A549 (cell line): ENCODE results near the gene FBH1. TPM values are rescaled to one million over a fixed set of nuclear protein-coding genes. Genes with fewer than 3 reads are reported as not detected.
"Not testable (repeated sequence)": the region's sequence is repeated elsewhere in the genome, so short reads cannot be mapped to it uniquely, and the experiment has no call there.

ENCODE experiments used
- ATAC-seq, 2 experiments: fragments of 200-7000 bp in 1 of 2; fragments of >200 bp in 1 of 2; cut with Nextera tagmentation in 1 of 2; cut with Tn5 transposase in 1 of 2; 3 replicates each; pipeline versions ENCODE4 v1.8.0 to v1.9.1; 2018 to 2020; ENCODE audit warnings: mild to moderate bottlenecking in 1 of 2, moderate library complexity in 1 of 2
- CTCF ChIA-PET: fragments of 300-600 bp; sonication (Branson Sonifier 250); formaldehyde crosslinking; extraction: SDS; loops from one replicate; lab custom pipeline; 2021; ENCODE audit warnings: antibody characterized with exemption, inconsistent platforms; lab: Yijun Ruan, JAX
- POLR2A ChIA-PET: fragments of 350-600 bp; formaldehyde crosslinking; extraction: SDS; loops from one replicate; lab custom pipeline; 2021; ENCODE audit warnings: antibody characterized with exemption, inconsistent platforms; lab: Yijun Ruan, JAX
- DNase-seq, 2 experiments: peaks; one replicate each; pipeline versions ENCODE4 v3.0.0 to v3.0.0-alpha.2; 2011 to 2016; ENCODE audit warnings: low read depth in 1 of 2, low spot score in 1 of 2
- FAIRE-seq: peaks from 2 replicates; lab custom pipeline; 2011; peaks lifted over from hg19 to GRCh38; lab: Jason Lieb, UNC
- H3K27ac ChIP-seq, 2 experiments: fragments of >200 bp; sonication (Bioruptor Twin); formaldehyde crosslinking; 3 replicates each; pipeline ENCODE4 v1.5.1; 2016 to 2017
- H3K4me1 ChIP-seq: fragments of >200 bp; sonication (Bioruptor Twin); formaldehyde crosslinking; 3 replicates; pipeline ENCODE4 v1.6.1; 2016
- H3K4me2 ChIP-seq: fragments of >200 bp; sonication (Bioruptor Twin); formaldehyde crosslinking; 3 replicates; pipeline ENCODE4 v1.6.1; 2016
- H3K4me3 ChIP-seq: fragments of >200 bp; sonication (Bioruptor Twin); formaldehyde crosslinking; 3 replicates; pipeline ENCODE4 v1.5.1; 2016
- H3K9me3 ChIP-seq: fragments of >200 bp; sonication (Bioruptor Twin); formaldehyde crosslinking; 3 replicates; pipeline ENCODE4 v1.6.1; 2016
- CEBPB ChIP-seq, 2 experiments: fragments of >200 bp in 1 of 2; sonication (Bioruptor Twin) in 1 of 2; formaldehyde crosslinking in 1 of 2; IDR thresholded peaks; 2 replicates each; pipeline ENCODE4 v1.6.1; 2012 to 2016
- EHF ChIP-seq: fragments of 250-450 bp; sonication (Bioruptor Pico); IDR thresholded peaks from 2 replicates; pipeline ENCODE4 v1.5.0; 2020; ENCODE audit warnings: mild to moderate bottlenecking
- ESRRA ChIP-seq: fragments of 150-350 bp; IDR thresholded peaks from 2 replicates; pipeline ENCODE4 v1.6.1; 2014; ENCODE audit warnings: mild to moderate bottlenecking, low read length, borderline replicate concordance
- HES2 ChIP-seq: fragments of >200 bp; sonication (Bioruptor Twin); formaldehyde crosslinking; IDR thresholded peaks from 2 replicates; pipeline ENCODE4 v1.6.1; 2016
- HOXB13 ChIP-seq: fragments of 250-450 bp; sonication (Bioruptor Pico); IDR thresholded peaks from 2 replicates; pipeline ENCODE4 v1.5.0; 2020; ENCODE audit warnings: low read depth, mild to moderate bottlenecking, moderate library complexity
- HOXB5 ChIP-seq: fragments of 250-450 bp; sonication (Bioruptor Pico); IDR thresholded peaks from 2 replicates; pipeline ENCODE4 v1.5.0; 2020; ENCODE audit warnings: mild to moderate bottlenecking, moderate library complexity
- JUNB ChIP-seq: fragments of >200 bp; sonication (Bioruptor Twin); formaldehyde crosslinking; IDR thresholded peaks from 2 replicates; pipeline ENCODE4 v1.6.1; 2016
- MAZ ChIP-seq: fragments of 150-350 bp; IDR thresholded peaks from 2 replicates; pipeline ENCODE4 v1.6.1; 2014; ENCODE audit warnings: antibody characterized with exemption, low read depth, low read length, borderline replicate concordance
- ZC3H11A ChIP-seq: fragments of 450-650 bp; IDR thresholded peaks from 2 replicates; pipeline ENCODE4 v1.6.1; 2014; ENCODE audit warnings: antibody characterized with exemption, mild to moderate bottlenecking
- WGBS: methylation state at CpG from one replicate; pipeline ENCODE4 v1.1.6; 2017; ENCODE audit errors: missing lambda C conversion rate; 5-methylcytosine and 5-hydroxymethylcytosine counted together
- polyA plus RNA-seq, 4 experiments: library from polyadenylated mRNA; depleted of rRNA in 3 of 4; stranded (reverse); fragments of >200 nt; fragmentation: RNase III in 1 of 4; extraction: RNeasy Plus Mini Kit Qiagen cat#74134 plus additional on column Dnase treatment in 1 of 4; gene quantifications; 2 replicates in 3 of 4; 3 replicates in 1 of 4; pipeline ENCODE4 v1.2.3, GENCODE V29; 2011 to 2017
- TF ChIP-seq, protein P1 (sequence below): fragments of 250-450 bp; sonication (Bioruptor Pico); IDR thresholded peaks from 2 replicates; pipeline ENCODE4 v1.5.0; 2020; ENCODE audit warnings: low read depth, mild to moderate bottlenecking, moderate library complexity
- TF ChIP-seq, protein P2 (sequence below): fragments of 250-450 bp; sonication (Bioruptor Pico); IDR thresholded peaks from 2 replicates; pipeline ENCODE4 v1.5.0; 2021; ENCODE audit warnings: mild to moderate bottlenecking, moderate library complexity, borderline replicate concordance
- TF ChIP-seq, protein P3 (sequence below): IDR thresholded peaks from 2 replicates; pipeline ENCODE4 v1.6.1; 2012

FBH1 gene
- polyA plus RNA-seq, 2 of the 4 experiments (the other 2 are of a cell fraction) = 43.9 to 56.5 TPM

DNA sequence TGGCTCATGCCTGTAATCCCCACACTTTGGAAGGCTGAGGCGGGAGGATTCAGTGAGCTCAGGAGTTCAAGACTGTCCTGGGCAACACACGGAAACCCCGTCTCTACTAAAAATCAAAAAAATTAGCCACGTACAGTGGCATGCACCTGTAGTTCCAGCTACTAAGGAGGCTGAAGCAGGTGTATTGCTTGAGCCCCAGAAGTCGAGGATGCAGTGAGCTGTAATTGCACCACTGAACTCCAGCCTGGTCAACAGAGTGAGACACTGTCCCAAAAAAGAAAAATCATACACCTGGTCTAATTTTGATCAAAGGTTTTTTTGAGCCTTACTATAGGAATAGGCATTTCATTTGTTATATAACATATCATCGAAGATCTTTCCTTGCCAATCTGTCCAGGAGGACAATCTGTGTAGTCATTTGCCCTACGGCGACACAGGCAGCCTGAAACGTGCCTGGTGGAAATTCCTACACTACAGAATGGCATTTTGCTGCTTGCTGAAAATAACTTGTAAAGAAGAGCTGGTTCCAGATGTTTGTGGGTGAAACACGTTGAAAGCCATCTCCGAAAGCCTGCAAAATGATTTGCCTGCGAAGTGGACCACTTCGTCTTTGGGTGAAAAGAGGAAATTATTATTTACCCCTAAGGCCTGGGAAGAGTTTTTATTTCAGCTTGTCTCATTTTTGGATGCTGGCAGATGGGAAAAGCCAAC is 45.5 kb upstream of the FBH1 start:
- CTCF ChIA-PET = interaction anchor here (0.6 to 3.1 kb wide), 4 partner anchors 26 to 115 kb away, joined by 3 to 8 read pairs (median 3); no protein-coding TSS in a partner anchor
- WGBS = 73% methylated on average over 13 of the region's 13 CpGs
- POLR2A ChIA-PET = no interaction called here

DNA sequence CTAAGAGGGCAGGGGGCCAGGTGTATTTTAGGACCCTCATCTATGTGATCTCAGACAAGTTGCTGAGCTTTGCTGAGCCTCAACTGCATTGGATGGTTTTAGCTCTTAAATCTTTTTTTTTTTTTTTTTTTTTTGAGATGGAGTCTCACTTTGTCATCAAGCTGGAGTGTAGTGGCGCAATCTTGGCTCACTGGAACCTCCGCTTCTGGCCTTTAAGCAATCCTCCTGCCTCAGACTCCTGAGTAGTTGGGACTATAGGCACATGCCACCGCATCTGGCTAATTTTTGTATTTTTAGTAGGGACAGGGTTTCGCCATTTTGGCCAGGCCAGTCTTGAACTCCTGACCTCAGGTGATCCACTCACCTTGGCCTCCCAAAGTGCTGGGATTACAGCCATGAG is 43.4 kb upstream of the FBH1 start:
- DNase-seq, H3K4me2 ChIP-seq, H3K4me3 ChIP-seq, FAIRE-seq, ATAC-seq, POLR2A ChIA-PET, H3K9me3 ChIP-seq, H3K27ac ChIP-seq, H3K4me1 ChIP-seq: not testable (repeated sequence)
- CTCF ChIA-PET = interaction anchor here (1.2 kb wide), 1 partner anchor 15 kb away, joined by 4 read pairs; no protein-coding TSS in a partner anchor
- 94% methylated on average over 4 of the region's 4 CpGs for WGBS

More for the DNA sequence above, 45.5 kb upstream of the FBH1 start:
- no peak for DNase-seq
- FAIRE-seq = no peak
- no peak for TF ChIP-seq HOXB5 (CRISPR knock-in tag)
- TF ChIP-seq, protein P1, sequence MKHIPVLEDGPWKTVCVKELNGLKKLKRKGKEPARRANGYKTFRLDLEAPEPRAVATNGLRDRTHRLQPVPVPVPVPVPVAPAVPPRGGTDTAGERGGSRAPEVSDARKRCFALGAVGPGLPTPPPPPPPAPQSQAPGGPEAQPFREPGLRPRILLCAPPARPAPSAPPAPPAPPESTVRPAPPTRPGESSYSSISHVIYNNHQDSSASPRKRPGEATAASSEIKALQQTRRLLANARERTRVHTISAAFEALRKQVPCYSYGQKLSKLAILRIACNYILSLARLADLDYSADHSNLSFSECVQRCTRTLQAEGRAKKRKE (CRISPR knock-in tag) = no peak
- no peak for TF ChIP-seq JUNB
- no peak for TF ChIP-seq ESRRA
- TF ChIP-seq CEBPB (IDR thresholded peaks at IDR 0.05) = no peak
- TF ChIP-seq, protein P2, sequence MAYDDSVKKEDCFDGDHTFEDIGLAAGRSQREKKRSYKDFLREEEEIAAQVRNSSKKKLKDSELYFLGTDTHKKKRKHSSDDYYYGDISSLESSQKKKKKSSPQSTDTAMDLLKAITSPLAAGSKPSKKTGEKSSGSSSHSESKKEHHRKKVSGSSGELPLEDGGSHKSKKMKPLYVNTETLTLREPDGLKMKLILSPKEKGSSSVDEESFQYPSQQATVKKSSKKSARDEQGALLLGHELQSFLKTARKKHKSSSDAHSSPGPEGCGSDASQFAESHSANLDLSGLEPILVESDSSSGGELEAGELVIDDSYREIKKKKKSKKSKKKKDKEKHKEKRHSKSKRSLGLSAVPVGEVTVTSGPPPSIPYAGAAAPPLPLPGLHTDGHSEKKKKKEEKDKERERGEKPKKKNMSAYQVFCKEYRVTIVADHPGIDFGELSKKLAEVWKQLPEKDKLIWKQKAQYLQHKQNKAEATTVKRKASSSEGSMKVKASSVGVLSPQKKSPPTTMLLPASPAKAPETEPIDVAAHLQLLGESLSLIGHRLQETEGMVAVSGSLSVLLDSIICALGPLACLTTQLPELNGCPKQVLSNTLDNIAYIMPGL (CRISPR knock-in tag) = no peak
- no peak for TF ChIP-seq MAZ
- TF ChIP-seq HES2 = no peak
- TF ChIP-seq, all 56 proteins: peak for 0
- Histone ChIP-seq H3K27ac (no peak overlapping the region), H3K4me3 (no peak overlapping the region), H3K4me1 (no peaks in the 10 kb centered on the region), H3K4me2 (no peak overlapping the region), H3K9me3 (no peaks in the 10 kb centered on the region)
- no peak for ATAC-seq

GRCh38 chr10:5854131-5854475 is 35.9 kb upstream of the FBH1 start:
- WGBS = 82% methylated on average over 5 of the region's 5 CpGs
- no peak for DNase-seq
- no peak for FAIRE-seq
- no peak for ATAC-seq
- Histone ChIP-seq H3K4me2 (no peak overlapping the region), H3K27ac (no peak overlapping the region)
- TF ChIP-seq EHF (CRISPR knock-in tag) = no peak
- no peak for TF ChIP-seq HOXB13 (CRISPR knock-in tag)
- no peak for TF ChIP-seq ZC3H11A
- TF ChIP-seq, protein P3, sequence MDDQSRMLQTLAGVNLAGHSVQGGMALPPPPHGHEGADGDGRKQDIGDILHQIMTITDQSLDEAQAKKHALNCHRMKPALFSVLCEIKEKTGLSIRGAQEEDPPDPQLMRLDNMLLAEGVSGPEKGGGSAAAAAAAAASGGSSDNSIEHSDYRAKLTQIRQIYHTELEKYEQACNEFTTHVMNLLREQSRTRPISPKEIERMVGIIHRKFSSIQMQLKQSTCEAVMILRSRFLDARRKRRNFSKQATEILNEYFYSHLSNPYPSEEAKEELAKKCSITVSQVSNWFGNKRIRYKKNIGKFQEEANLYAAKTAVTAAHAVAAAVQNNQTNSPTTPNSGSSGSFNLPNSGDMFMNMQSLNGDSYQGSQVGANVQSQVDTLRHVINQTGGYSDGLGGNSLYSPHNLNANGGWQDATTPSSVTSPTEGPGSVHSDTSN = no peak
- TF ChIP-seq, all 56 proteins: peak for 0
- ChIA-PET POLR2A (no interaction called here), CTCF (interaction anchor here (1.2 kb wide), 1 partner anchor 9 kb away, joined by 6 read pairs; no protein-coding TSS in a partner anchor)
- no peak overlapping the region for H3K4me3 ChIP-seq
- no peaks in the 10 kb centered on the region for H3K9me3 ChIP-seq
- no peaks in the 10 kb centered on the region for H3K4me1 ChIP-seq
